H9 (cell line): ENCODE data around the gene TMEM134. TPM values are rescaled to one million over a fixed set of nuclear protein-coding genes. Genes with fewer than 3 reads are reported as not detected.

Source experiments
- DNase-seq: peaks from one replicate; pipeline ENCODE4 v3.0.0-alpha.2; 2017
- H2AFZ ChIP-seq: one replicate; pipeline ENCODE4 v1.6.1; 2013; ENCODE audit warnings: mild to moderate bottlenecking, low read length, control low read depth, moderate library complexity
- H2AK5ac ChIP-seq: 2 replicates; pipeline ENCODE4 v1.6.1; 2013; ENCODE audit warnings: low read length, control low read depth, mixed read lengths; ENCODE audit not compliant: insufficient read length
- H2BK120ac ChIP-seq: one replicate; pipeline ENCODE4 v1.6.1; 2013; ENCODE audit warnings: low read depth, mild to moderate bottlenecking, low read length, control low read depth, inconsistent platforms; ENCODE audit not compliant: poor library complexity, severe bottlenecking
- H2BK12ac ChIP-seq: 2 replicates; pipeline ENCODE4 v1.6.1; 2013; ENCODE audit warnings: low read length, control low read depth, mixed read lengths, low read depth; ENCODE audit not compliant: insufficient read length
- H2BK15ac ChIP-seq: 2 replicates; pipeline ENCODE4 v1.6.1; 2013; ENCODE audit warnings: low read depth, low read length, control low read depth
- H2BK20ac ChIP-seq: one replicate; pipeline ENCODE4 v1.6.1; 2013; ENCODE audit warnings: low read depth, mild to moderate bottlenecking, low read length, control low read depth, inconsistent platforms; ENCODE audit not compliant: poor library complexity, severe bottlenecking
- H2BK5ac ChIP-seq: 2 replicates; pipeline ENCODE4 v1.6.1; 2013; ENCODE audit warnings: low read length, control low read depth, mixed read lengths; ENCODE audit not compliant: insufficient read length
- H3K14ac ChIP-seq: 2 replicates; pipeline ENCODE4 v1.6.1; 2013; ENCODE audit warnings: low read length, control low read depth; ENCODE audit not compliant: insufficient read depth
- H3K18ac ChIP-seq: 2 replicates; pipeline ENCODE4 v1.6.1; 2013; ENCODE audit warnings: low read depth, mild to moderate bottlenecking, mixed read lengths, low read length, control low read depth; ENCODE audit not compliant: insufficient read length
- H3K23ac ChIP-seq: 2 replicates; pipeline ENCODE4 v1.6.1; 2013; ENCODE audit warnings: low read length, control low read depth, mixed read lengths, low read depth; ENCODE audit not compliant: insufficient read length
- H3K23me2 ChIP-seq: 2 replicates; pipeline ENCODE4 v1.6.1; 2013; ENCODE audit warnings: low read depth, mild to moderate bottlenecking, mixed read lengths, low read length, control low read depth; ENCODE audit not compliant: insufficient read length, poor library complexity, severe bottlenecking
- H3K27ac ChIP-seq: 2 replicates; pipeline ENCODE4 v1.5.1; 2013; ENCODE audit warnings: low read length, control low read depth, mixed read lengths, low read depth; ENCODE audit not compliant: insufficient read length
- H3K27me3 ChIP-seq: 2 replicates; pipeline ENCODE4 v1.6.1; 2013; ENCODE audit warnings: low read length, control low read depth, inconsistent platforms; ENCODE audit not compliant: insufficient read depth
- H3K4ac ChIP-seq: 2 replicates; pipeline ENCODE4 v1.6.1; 2013; ENCODE audit warnings: low read depth, mild to moderate bottlenecking, control low read depth, inconsistent platforms, low read length, moderate library complexity
- H3K4me1 ChIP-seq: 2 replicates; pipeline ENCODE4 v1.6.1; 2013; ENCODE audit warnings: low read length, control low read depth, inconsistent platforms; ENCODE audit not compliant: insufficient read depth
- H3K4me2 ChIP-seq: 2 replicates; pipeline ENCODE4 v1.6.1; 2013; ENCODE audit warnings: low read length, control low read depth, mixed read lengths; ENCODE audit not compliant: insufficient read length, insufficient read depth
- H3K56ac ChIP-seq: 2 replicates; pipeline ENCODE4 v1.6.1; 2013; ENCODE audit warnings: low read depth, mild to moderate bottlenecking, mixed read lengths, low read length, control low read depth; ENCODE audit not compliant: insufficient read length
- H3K79me1 ChIP-seq: 2 replicates; pipeline ENCODE4 v1.6.1; 2013; ENCODE audit warnings: low read depth, mild to moderate bottlenecking, moderate library complexity, low read length, control low read depth, inconsistent platforms; ENCODE audit not compliant: insufficient read depth, poor library complexity, severe bottlenecking
- H3K79me2 ChIP-seq: 2 replicates; pipeline ENCODE4 v1.6.1; 2013; ENCODE audit warnings: low read length, control low read depth, inconsistent platforms; ENCODE audit not compliant: insufficient read depth
- H3K9ac ChIP-seq: 2 replicates; pipeline ENCODE4 v1.6.1; 2013; ENCODE audit warnings: low read length, control low read depth, mixed read lengths; ENCODE audit not compliant: insufficient read length; ENCODE audit errors: extremely low read depth
- H3K9me3 ChIP-seq: one replicate; pipeline ENCODE4 v1.6.1; 2013; ENCODE audit warnings: low read depth, low read length, inconsistent platforms; ENCODE audit not compliant: control insufficient read depth
- H3T11ph ChIP-seq: one replicate; pipeline ENCODE4 v1.6.1; 2013; ENCODE audit warnings: mild to moderate bottlenecking, low read length, control low read depth, inconsistent platforms
- H4K20me1 ChIP-seq: one replicate; pipeline ENCODE4 v1.6.1; 2013; ENCODE audit not compliant: control insufficient read depth, insufficient read length, insufficient read depth
- H4K5ac ChIP-seq: 2 replicates; pipeline ENCODE4 v1.6.1; 2013; ENCODE audit warnings: low read depth, mild to moderate bottlenecking, mixed read lengths, low read length, control low read depth; ENCODE audit not compliant: insufficient read length
- H4K8ac ChIP-seq: replicated peaks from 2 replicates; pipeline ENCODE4 v1.6.1; 2013; ENCODE audit warnings: low read length, control low read depth, mixed read lengths, low read depth; ENCODE audit not compliant: insufficient read length
- H4K91ac ChIP-seq: 2 replicates; pipeline ENCODE4 v1.6.1; 2013; ENCODE audit warnings: low read depth, mild to moderate bottlenecking, moderate library complexity, mixed read lengths, low read length, control low read depth; ENCODE audit not compliant: insufficient read length
- H3K27ac Mint-ChIP-seq, 3 experiments: 2 replicates in 2 of 3; 3 replicates in 1 of 3; pipeline ENCODE4 v1.8.0; 2020 to 2021; ENCODE audit warnings: mixed read lengths in 3 of 3, mild to moderate bottlenecking in 1 of 3, moderate library complexity in 1 of 3
- H3K27me3 Mint-ChIP-seq: 2 replicates; pipeline ENCODE4 v1.8.0; 2021; ENCODE audit warnings: low read depth, mild to moderate bottlenecking, moderate library complexity, mixed read lengths
- H3K36me3 Mint-ChIP-seq, 3 experiments: 2 replicates in 2 of 3; 3 replicates in 1 of 3; pipeline ENCODE4 v1.8.0; 2020 to 2021; ENCODE audit warnings: low read depth in 3 of 3, mixed read lengths in 3 of 3; ENCODE audit not compliant: insufficient read depth in 1 of 3
- H3K4me1 Mint-ChIP-seq, 2 experiments: 2 replicates each; pipeline ENCODE4 v1.8.0; 2020; ENCODE audit warnings: mixed read lengths in 2 of 2
- H3K4me3 Mint-ChIP-seq, 2 experiments: 2 replicates in 1 of 2; 3 replicates in 1 of 2; pipeline ENCODE4 v1.8.0; 2020 to 2021; ENCODE audit warnings: mild to moderate bottlenecking in 2 of 2, mixed read lengths in 2 of 2, moderate library complexity in 1 of 2
- H3K9me3 Mint-ChIP-seq, 2 experiments: 2 replicates in 1 of 2; 3 replicates in 1 of 2; pipeline ENCODE4 v1.8.0; 2020; ENCODE audit warnings: mild to moderate bottlenecking in 2 of 2, mixed read lengths in 2 of 2, moderate library complexity in 1 of 2
- WGBS: extraction: QIAGEN DNeasy Blood & Tissue Kit; methylation state at CpG from one replicate; pipeline ENCODE4 v1.1.7; 2013; ENCODE audit warnings: missing lambda C conversion rate, low lambda C conversion rate, mixed read lengths; ENCODE audit not compliant: insufficient read length; ENCODE audit errors: extremely low coverage; 5-methylcytosine and 5-hydroxymethylcytosine counted together
- total RNA-seq: library from RNA; stranded (reverse); gene quantifications from 2 replicates; pipeline ENCODE4 v1.2.1, GENCODE V29; 2021
- TF ChIP-seq, protein P1 (sequence below): fragments of 200-600 bp; sonication (generic); conservative IDR thresholded peaks from 3 replicates; pipeline ENCODE4 v1.8.0; 2021; ENCODE audit warnings: antibody characterized with exemption, mild to moderate bottlenecking

Gene TMEM134
- total RNA-seq, 1 experiment from 2014 or later, result 53.6 TPM

DNA sequence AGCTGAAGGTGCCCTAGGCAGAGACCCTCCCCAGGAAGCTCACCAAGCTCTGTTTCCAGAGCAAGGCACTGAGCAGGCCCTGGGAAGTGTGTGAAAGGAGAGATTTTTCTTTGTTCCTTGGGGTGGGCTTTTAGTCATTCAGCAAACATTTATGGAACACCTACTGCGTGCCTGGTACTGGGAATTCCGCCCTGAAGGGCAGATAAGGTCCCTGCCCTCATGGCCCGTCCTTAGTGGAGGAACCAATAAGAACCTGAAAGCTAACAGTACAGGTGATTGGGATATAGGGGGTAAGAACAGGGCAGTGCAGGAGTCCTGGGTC lies 3.9 kb downstream of the TMEM134 start:
- H3K9ac ChIP-seq, result peak overlapping the region; percentile 81
- H2AK5ac ChIP-seq, result no peak overlapping the region
- no peaks in the 10 kb centered on the region for H3K79me2 ChIP-seq
- H3K56ac ChIP-seq, result no peak overlapping the region
- H2BK15ac ChIP-seq, result no peak overlapping the region
- H3K4me1 ChIP-seq, result no peaks in the 10 kb centered on the region; the same call in 1 of the 2 replicates
- H3K4ac ChIP-seq, result no peak overlapping the region
- no peak overlapping the region for H3K23ac ChIP-seq
- H2BK12ac ChIP-seq, result no peak overlapping the region
- H3K4me1 Mint-ChIP-seq, result peaks cover 20 to 25% of the 10 kb centered on the region in 2 experiments
- no peak overlapping the region for H2BK120ac ChIP-seq
- H4K91ac ChIP-seq, result no peak overlapping the region
- H3K36me3 Mint-ChIP-seq, result peaks cover 0 to 4% (median 0%) of the 10 kb centered on the region in 3 experiments; a peak in 2 of 7 replicates
- H3K4me3 Mint-ChIP-seq, result peak overlapping the region; percentile 83 to 86
- no peak for DNase-seq
- H2BK5ac ChIP-seq, result no peak overlapping the region
- WGBS, result no CpG with 5 or more reads among the region's 3 CpGs
- H3K27ac ChIP-seq, result no peak overlapping the region
- TF ChIP-seq, protein P1, sequence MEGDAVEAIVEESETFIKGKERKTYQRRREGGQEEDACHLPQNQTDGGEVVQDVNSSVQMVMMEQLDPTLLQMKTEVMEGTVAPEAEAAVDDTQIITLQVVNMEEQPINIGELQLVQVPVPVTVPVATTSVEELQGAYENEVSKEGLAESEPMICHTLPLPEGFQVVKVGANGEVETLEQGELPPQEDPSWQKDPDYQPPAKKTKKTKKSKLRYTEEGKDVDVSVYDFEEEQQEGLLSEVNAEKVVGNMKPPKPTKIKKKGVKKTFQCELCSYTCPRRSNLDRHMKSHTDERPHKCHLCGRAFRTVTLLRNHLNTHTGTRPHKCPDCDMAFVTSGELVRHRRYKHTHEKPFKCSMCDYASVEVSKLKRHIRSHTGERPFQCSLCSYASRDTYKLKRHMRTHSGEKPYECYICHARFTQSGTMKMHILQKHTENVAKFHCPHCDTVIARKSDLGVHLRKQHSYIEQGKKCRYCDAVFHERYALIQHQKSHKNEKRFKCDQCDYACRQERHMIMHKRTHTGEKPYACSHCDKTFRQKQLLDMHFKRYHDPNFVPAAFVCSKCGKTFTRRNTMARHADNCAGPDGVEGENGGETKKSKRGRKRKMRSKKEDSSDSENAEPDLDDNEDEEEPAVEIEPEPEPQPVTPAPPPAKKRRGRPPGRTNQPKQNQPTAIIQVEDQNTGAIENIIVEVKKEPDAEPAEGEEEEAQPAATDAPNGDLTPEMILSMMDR, result no peak
- peak overlapping the region; percentile 49 for H3K4me2 ChIP-seq
- H3K27me3 ChIP-seq, result no peaks in the 10 kb centered on the region
- no peaks in the 10 kb centered on the region for H4K20me1 ChIP-seq
- no peaks in the 10 kb centered on the region for H3K79me1 ChIP-seq
- H3K27ac Mint-ChIP-seq, result peak overlapping the region in 2 of 3 experiments; percentile 71 to 95; a peak in 4 of 7 replicates
- no peaks in the 10 kb centered on the region for H3K9me3 ChIP-seq
- H3T11ph ChIP-seq, result no peak overlapping the region
- peak overlapping the region; percentile 90 for H3K18ac ChIP-seq
- H3K14ac ChIP-seq, result peak overlapping the region; percentile 90; the same call in 1 of the 2 replicates
- H2AFZ ChIP-seq, result no peak overlapping the region
- no peak overlapping the region for H4K8ac ChIP-seq
- no peaks in the 10 kb centered on the region for H3K9me3 Mint-ChIP-seq
- no peak overlapping the region for H2BK20ac ChIP-seq
- H3K27me3 Mint-ChIP-seq, result peaks cover 2% of the 10 kb centered on the region
- no peak overlapping the region for H4K5ac ChIP-seq
- peaks cover 12% of the 10 kb centered on the region for H3K23me2 ChIP-seq
